ENCODE data around the gene PDE6H. TPM values are rescaled to one million over a fixed set of nuclear protein-coding genes. Genes with fewer than 3 reads are reported as not detected.

Gene PDE6H
- total and polyA plus RNA-seq, 10 of the 15 experiments (the other 5 are each of a cell fraction or from before 2014, with no cell fraction given) = 0.16 TPM; not detected in 9

- TF ChIP-seq MLLT1 (IDR thresholded peaks at IDR 0.05) (peak; percentile 76), FOXK2 (IDR thresholded peaks at IDR 0.05) (no peak), EP300 (IDR thresholded peaks at IDR 0.05; ENCODE audit: borderline replicate concordance in 1 of 2, control insufficient read depth in 1 of 2, low read depth in 2 of 2, low read length in 2 of 2) (no peak), NR2C1 (IDR thresholded peaks at IDR 0.05) (no peak), CREB1 (IDR thresholded peaks at IDR 0.05; ENCODE audit: low read depth) (no peak), IRF5 (IDR thresholded peaks at IDR 0.05; ENCODE audit: borderline replicate concordance) (no peak), RCOR1 (conservative IDR thresholded peaks at IDR 0.05; ENCODE audit: low read depth, low read length) (no peak), NFIC (IDR thresholded peaks at IDR 0.05; ENCODE audit: low read depth, low read length) (no peak), SMAD1 (IDR thresholded peaks at IDR 0.05; ENCODE audit: low read depth, partially characterized antibody) (no peak), RB1 (IDR thresholded peaks at IDR 0.05; ENCODE audit: borderline replicate concordance) (no peak), YBX1 (IDR thresholded peaks at IDR 0.05) (0 out of 2 replicates have a peak, but pooled peaks have one; percentile 46), POLR2AphosphoS5 (IDR thresholded peaks at IDR 0.05; ENCODE audit: low read length) (peak; percentile 59; the same call in 1 of the 2 replicates), NBN (IDR thresholded peaks at IDR 0.05) (peak; percentile 46; the same call in 1 of the 2 replicates), ZBTB11 (CRISPR knock-in tag; IDR thresholded peaks at IDR 0.05) (no peak), IKZF2 (IDR thresholded peaks at IDR 0.05) (peak; percentile 48 to 74; a peak in 2 of 4 replicates), NR2C2 (IDR thresholded peaks at IDR 0.05; ENCODE audit: borderline replicate concordance, control insufficient read depth, insufficient read length, low read depth) (no peak), PBX3 (IDR thresholded peaks at IDR 0.05; ENCODE audit: insufficient replicate concordance, low read depth, low read length) (no peak), HDGF (IDR thresholded peaks at IDR 0.05) (no peak)
Observed at GRCh38 chr12:14957551-14958168, 15.2 kb upstream of the PDE6H start (continued).
